ENCODE measurements around the gene RSPO1. TPM values are rescaled to one million over a fixed set of nuclear protein-coding genes. Genes with fewer than 3 reads are reported as not detected.

RSPO1 gene
- total and polyA plus RNA-seq, 11 donors = 13.2 TPM; not detected in 10

- DNase-seq (no peak), ATAC-seq (no peak)
- H3K27me3 ChIP-seq = no peaks in the 10 kb centered on the region
- TF ChIP-seq POLR2A (IDR thresholded peaks at IDR 0.05) (no peak), CTCF (IDR thresholded peaks at IDR 0.05) (no peak)
- peak overlapping the region in 1 of 12 donors; percentile 33 for H3K27ac ChIP-seq
- H3K4me3 ChIP-seq = no peak overlapping the region
- peaks cover 0 to 100% (median 98%) of the 10 kb centered on the region in 9 donors for H3K36me3 ChIP-seq
- intact Hi-C loops (cut with DNase I) = no loop called here
- no peaks in the 10 kb centered on the region for H3K9me3 ChIP-seq
- WGBS, 4 donors = 89 to 90% (median 90%) methylated on average over 7 of the region's 7 CpGs
- no peaks in the 10 kb centered on the region for H3K4me1 ChIP-seq
Measured at GRCh38 chr1:37574834-37575480, 59.7 kb downstream of the RSPO1 start.

- Histone ChIP-seq H3K27ac (no peak overlapping the region), H3K36me3 (peaks cover 5 to 100% (median 100%) of the 10 kb centered on the region in 9 donors), H3K27me3 (no peaks in the 10 kb centered on the region), H3K4me1 (no peaks in the 10 kb centered on the region), H3K4me3 (no peak overlapping the region), H3K9me3 (no peaks in the 10 kb centered on the region)
- no peak for TF ChIP-seq POLR2A (IDR thresholded peaks at IDR 0.05)
- TF ChIP-seq CTCF (IDR thresholded peaks at IDR 0.05) = no peak
- ATAC-seq (no peak), DNase-seq (no peak)
- intact Hi-C loops (cut with DNase I) = no loop called here
- WGBS, 4 donors = 95 to 99% (median 96%) methylated on average over 3 of the region's 3 CpGs
Measured at GRCh38 chr1:37570528-37571334, 64.0 kb downstream of the RSPO1 start.

GRCh38 chr1:37567023-37567422 lies 67.7 kb downstream of the RSPO1 start:
- Histone ChIP-seq H3K27me3 (no peaks in the 10 kb centered on the region), H3K27ac (no peak overlapping the region), H3K9me3 (no peaks in the 10 kb centered on the region), H3K36me3 (peaks cover 5 to 89% (median 77%) of the 10 kb centered on the region in 9 donors), H3K4me3 (no peak overlapping the region), H3K4me1 (no peaks in the 10 kb centered on the region)
- TF ChIP-seq POLR2A (IDR thresholded peaks at IDR 0.05) (no peak), CTCF (IDR thresholded peaks at IDR 0.05) (no peak)
- DNase-seq (no peak), ATAC-seq (no peak)
- 73 to 86% (median 79%) methylated on average over 3 of the region's 3 CpGs for WGBS, 4 donors
- intact Hi-C loops (cut with DNase I) = no loop called here

GRCh38 chr1:37564892-37565291 lies 69.8 kb downstream of the RSPO1 start:
- DNase-seq (no peak), ATAC-seq (no peak)
- intact Hi-C loops (cut with DNase I) = no loop called here
- Histone ChIP-seq H3K27me3 (no peaks in the 10 kb centered on the region), H3K4me3 (no peak overlapping the region), H3K9me3 (no peaks in the 10 kb centered on the region), H3K27ac (no peak overlapping the region), H3K36me3 (peaks cover 5 to 69% (median 57%) of the 10 kb centered on the region in 9 donors), H3K4me1 (no peaks in the 10 kb centered on the region)
- TF ChIP-seq POLR2A (IDR thresholded peaks at IDR 0.05) = no peak
- no peak for TF ChIP-seq CTCF (IDR thresholded peaks at IDR 0.05)
